A549 (cell line): Measurements from ENCODE around the gene SLC29A2. TPM values are rescaled to one million over a fixed set of nuclear protein-coding genes. Genes with fewer than 3 reads are reported as not detected.
A peak's percentile ranks its signal among the peaks of the same experiment; 100 is the strongest.

Source experiments
- ATAC-seq, 2 experiments: fragments of 200-7000 bp in 1 of 2; fragments of >200 bp in 1 of 2; cut with Nextera tagmentation in 1 of 2; cut with Tn5 transposase in 1 of 2; 3 replicates each; pipeline versions ENCODE4 v1.8.0 to v1.9.1; 2018 to 2020; ENCODE audit warnings: mild to moderate bottlenecking in 1 of 2, moderate library complexity in 1 of 2
- CTCF ChIA-PET: fragments of 300-600 bp; sonication (Branson Sonifier 250); formaldehyde crosslinking; extraction: SDS; loops from one replicate; lab custom pipeline; 2021; ENCODE audit warnings: antibody characterized with exemption, inconsistent platforms; lab: Yijun Ruan, JAX
- POLR2A ChIA-PET: fragments of 350-600 bp; formaldehyde crosslinking; extraction: SDS; loops from one replicate; lab custom pipeline; 2021; ENCODE audit warnings: antibody characterized with exemption, inconsistent platforms; lab: Yijun Ruan, JAX
- DNase-seq, 2 experiments: peaks; one replicate each; pipeline versions ENCODE4 v3.0.0 to v3.0.0-alpha.2; 2011 to 2016; ENCODE audit warnings: low read depth in 1 of 2, low spot score in 1 of 2
- FAIRE-seq: peaks from 2 replicates; lab custom pipeline; 2011; peaks lifted over from hg19 to GRCh38; lab: Jason Lieb, UNC
- H3K27ac ChIP-seq, 2 experiments: fragments of >200 bp; sonication (Bioruptor Twin); formaldehyde crosslinking; 3 replicates each; pipeline ENCODE4 v1.5.1; 2016 to 2017
- H3K4me1 ChIP-seq: fragments of >200 bp; sonication (Bioruptor Twin); formaldehyde crosslinking; 3 replicates; pipeline ENCODE4 v1.6.1; 2016
- H3K4me2 ChIP-seq: fragments of >200 bp; sonication (Bioruptor Twin); formaldehyde crosslinking; 3 replicates; pipeline ENCODE4 v1.6.1; 2016
- H3K4me3 ChIP-seq: fragments of >200 bp; sonication (Bioruptor Twin); formaldehyde crosslinking; 3 replicates; pipeline ENCODE4 v1.5.1; 2016
- H3K9me3 ChIP-seq: fragments of >200 bp; sonication (Bioruptor Twin); formaldehyde crosslinking; 3 replicates; pipeline ENCODE4 v1.6.1; 2016
- BHLHE40 ChIP-seq: IDR thresholded peaks from 2 replicates; pipeline ENCODE4 v1.6.1; 2012; ENCODE audit warnings: low read depth, low read length, inconsistent platforms
- CBX8 ChIP-seq: fragments of 200-600 bp; sonication (generic); IDR thresholded peaks from 2 replicates; pipeline ENCODE4 v1.6.1; 2016
- GATA3 ChIP-seq: IDR thresholded peaks from 2 replicates; pipeline ENCODE4 v1.6.1; 2012; ENCODE audit warnings: borderline replicate concordance
- HOXA7 ChIP-seq: fragments of 250-450 bp; sonication (Bioruptor Pico); IDR thresholded peaks from 2 replicates; pipeline ENCODE4 v1.5.0; 2020; ENCODE audit warnings: mild to moderate bottlenecking, moderate library complexity
- HOXB5 ChIP-seq: fragments of 250-450 bp; sonication (Bioruptor Pico); IDR thresholded peaks from 2 replicates; pipeline ENCODE4 v1.5.0; 2020; ENCODE audit warnings: mild to moderate bottlenecking, moderate library complexity
- JUN ChIP-seq, 2 experiments: fragments of >200 bp; sonication (Bioruptor Twin); formaldehyde crosslinking; IDR thresholded peaks; 2 replicates in 1 of 2; 3 replicates in 1 of 2; pipeline ENCODE4 v1.6.1; 2016 to 2017
- KDM5A ChIP-seq: fragments of 200-600 bp; sonication (generic); IDR thresholded peaks from 2 replicates; pipeline ENCODE4 v1.6.1; 2016; ENCODE audit warnings: antibody characterized with exemption, mild to moderate bottlenecking
- NFE2L2 ChIP-seq: fragments of 150-350 bp; conservative IDR thresholded peaks from 2 replicates; pipeline ENCODE4 v1.6.1; 2014; ENCODE audit warnings: low read length
- NR3C1 ChIP-seq: fragments of >200 bp; sonication (Bioruptor Twin); formaldehyde crosslinking; IDR thresholded peaks from 3 replicates; pipeline ENCODE4 v1.6.1; 2017
- PHF8 ChIP-seq: fragments of 200-600 bp; sonication (generic); IDR thresholded peaks from 2 replicates; pipeline ENCODE4 v1.6.1; 2016; ENCODE audit warnings: low read depth, mild to moderate bottlenecking, antibody characterized with exemption, moderate library complexity, borderline replicate concordance
- POLR2A ChIP-seq: IDR thresholded peaks from 2 replicates; pipeline ENCODE4 v1.6.1; 2012; ENCODE audit warnings: mild to moderate bottlenecking, low read length
- RARB ChIP-seq: fragments of 250-450 bp; sonication (Bioruptor Pico); IDR thresholded peaks from 2 replicates; pipeline ENCODE4 v1.8.0; 2021; ENCODE audit warnings: mild to moderate bottlenecking, moderate library complexity
- RFX5 ChIP-seq: fragments of 450-650 bp; IDR thresholded peaks from 2 replicates; pipeline ENCODE4 v1.7.1; 2014; ENCODE audit warnings: antibody characterized with exemption, mild to moderate bottlenecking, moderate library complexity
- SMC3 ChIP-seq: fragments of >200 bp; sonication (Bioruptor Twin); formaldehyde crosslinking; IDR thresholded peaks from 3 replicates; pipeline ENCODE4 v1.6.1; 2018; ENCODE audit warnings: inconsistent platforms
- TFCP2L1 ChIP-seq: fragments of 250-450 bp; sonication (Bioruptor Pico); IDR thresholded peaks from 2 replicates; pipeline ENCODE4 v1.5.0; 2021; ENCODE audit warnings: mild to moderate bottlenecking
- ZC3H11A ChIP-seq: fragments of 450-650 bp; IDR thresholded peaks from 2 replicates; pipeline ENCODE4 v1.6.1; 2014; ENCODE audit warnings: antibody characterized with exemption, mild to moderate bottlenecking
- ZFP36 ChIP-seq: fragments of 450-650 bp; IDR thresholded peaks from 2 replicates; pipeline ENCODE4 v1.6.1; 2014; ENCODE audit warnings: borderline replicate concordance; ENCODE audit not compliant: partially characterized antibody
- WGBS: methylation state at CpG from one replicate; pipeline ENCODE4 v1.1.6; 2017; ENCODE audit errors: missing lambda C conversion rate; 5-methylcytosine and 5-hydroxymethylcytosine counted together
- polyA plus RNA-seq, 4 experiments: library from polyadenylated mRNA; depleted of rRNA in 3 of 4; stranded (reverse); fragments of >200 nt; fragmentation: RNase III in 1 of 4; extraction: RNeasy Plus Mini Kit Qiagen cat#74134 plus additional on column Dnase treatment in 1 of 4; gene quantifications; 2 replicates in 3 of 4; 3 replicates in 1 of 4; pipeline ENCODE4 v1.2.3, GENCODE V29; 2011 to 2017
- TF ChIP-seq, protein P1 (sequence below): IDR thresholded peaks from 2 replicates; pipeline ENCODE4 v1.6.1; 2012
- TF ChIP-seq, protein P2 (sequence below): fragments of 200-600 bp; sonication (generic); IDR thresholded peaks from 2 replicates; pipeline ENCODE4 v1.6.1; 2016; ENCODE audit warnings: antibody characterized with exemption, mild to moderate bottlenecking, moderate library complexity
- TF ChIP-seq, protein P3 (sequence below): IDR thresholded peaks from 2 replicates; pipeline ENCODE4 v1.6.1; 2012; ENCODE audit warnings: low read depth, borderline replicate concordance
- TF ChIP-seq, protein P4 (sequence below): fragments of >200 bp; sonication (Bioruptor Twin); formaldehyde crosslinking; IDR thresholded peaks from 3 replicates; pipeline ENCODE4 v1.6.1; 2016

Gene SLC29A2
- polyA plus RNA-seq, 2 of the 4 experiments (the other 2 are of a cell fraction) = 2.6 to 7.6 TPM

DNA sequence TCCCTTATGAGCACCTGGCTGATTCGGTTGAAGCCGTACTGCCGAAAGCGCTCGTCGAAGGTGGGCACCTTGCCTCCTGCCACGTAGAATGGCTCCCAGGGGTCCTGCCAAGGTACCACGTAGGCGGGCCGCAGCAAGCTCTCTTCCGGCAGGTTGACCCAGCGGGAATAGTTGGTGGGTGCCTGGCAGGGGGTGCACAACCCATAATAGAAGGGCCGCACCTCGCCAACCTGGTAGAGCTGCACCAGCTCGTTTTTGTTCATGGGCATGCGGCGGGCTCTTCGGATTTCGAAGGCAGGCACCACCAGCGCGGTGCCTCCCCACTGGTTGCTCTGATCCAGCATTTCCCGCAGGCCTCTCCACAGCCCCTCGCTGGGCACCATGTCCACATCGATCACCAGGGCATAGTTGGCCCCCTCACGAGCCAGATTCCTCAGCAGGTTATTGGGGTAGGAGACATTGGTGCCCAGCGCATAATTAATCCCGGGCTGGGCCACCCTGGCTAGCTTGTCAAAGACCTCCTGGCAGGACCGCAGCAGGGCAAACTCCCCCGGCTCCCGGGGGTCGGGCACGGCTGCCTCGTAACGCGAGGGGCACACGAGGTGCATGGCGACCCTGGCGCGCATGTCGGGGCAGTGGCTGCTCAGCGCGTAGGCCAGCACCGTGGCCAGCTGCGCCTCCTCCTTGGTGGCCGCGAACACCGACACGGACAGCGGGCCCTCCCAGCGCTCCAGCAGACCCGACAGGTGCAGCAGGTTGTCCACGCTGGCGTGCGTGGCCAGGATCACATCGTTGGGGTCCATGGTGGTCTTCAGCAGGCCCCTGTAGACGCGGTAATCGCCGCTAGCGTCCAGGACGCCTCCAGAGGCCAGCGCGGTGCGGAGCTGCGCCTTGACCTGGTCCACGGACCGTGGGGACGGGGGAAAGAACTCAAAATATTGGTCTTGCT is 24.8 kb downstream of the SLC29A2 start:
- Histone ChIP-seq H3K4me2 (peak overlapping the region; percentile 77), H3K4me3 (peak overlapping the region; percentile 88), H3K4me1 (peaks cover 39% of the 10 kb centered on the region)
- no peak for DNase-seq
- peak; percentile 1 to 8; a peak in 5 of 6 replicates for ATAC-seq
- POLR2A ChIA-PET = interaction anchor here (0.6 kb wide), 1 partner anchor 18 kb away, joined by 3 read pairs; no protein-coding TSS in a partner anchor
- TF ChIP-seq HOXA7 (CRISPR knock-in tag) = no peak
- TF ChIP-seq, protein P1, sequence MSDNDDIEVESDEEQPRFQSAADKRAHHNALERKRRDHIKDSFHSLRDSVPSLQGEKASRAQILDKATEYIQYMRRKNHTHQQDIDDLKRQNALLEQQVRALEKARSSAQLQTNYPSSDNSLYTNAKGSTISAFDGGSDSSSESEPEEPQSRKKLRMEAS = peak; percentile 21; the same call in 1 of the 2 replicates
- TF ChIP-seq, all 56 proteins: peak for 1
- FAIRE-seq = no peak
- WGBS = 72% methylated on average over 30 of the region's 68 CpGs
- H3K27ac ChIP-seq = peak overlapping the region; percentile 90 to 97
- no peaks in the 10 kb centered on the region for H3K9me3 ChIP-seq
- CTCF ChIA-PET = interaction anchor here (0.6 to 7.9 kb wide), 9 partner anchors 13 to 332 kb away, joined by 3 to 57 read pairs (median 4); partner anchors contain the start of gene RIN1

DNA sequence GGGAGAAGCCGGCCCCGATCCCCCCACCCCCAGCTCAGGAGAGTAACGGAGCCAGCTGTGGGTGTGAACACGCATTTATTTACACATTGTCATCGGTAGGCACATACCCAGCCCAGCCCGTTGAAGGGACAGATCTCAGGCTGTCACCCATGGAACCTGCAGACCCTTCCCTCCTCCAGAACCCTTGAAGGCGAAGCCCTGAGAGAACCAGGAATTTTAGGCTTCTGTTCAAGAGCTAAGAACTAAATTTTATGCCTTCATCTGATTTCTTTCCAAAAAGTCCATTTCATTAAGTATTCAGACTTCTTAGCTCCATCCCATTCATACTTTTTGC is 26.3 kb downstream of the SLC29A2 start:
- Histone ChIP-seq H3K9me3 (no peaks in the 10 kb centered on the region), H3K4me3 (peak overlapping the region; percentile 88), H3K4me1 (peaks cover 32% of the 10 kb centered on the region), H3K27ac (peak overlapping the region; percentile 77 to 93), H3K4me2 (peak overlapping the region; percentile 77)
- ChIA-PET POLR2A (interaction anchor here (1.0 to 2.2 kb wide), 5 partner anchors 9 to 333 kb away, joined by 3 to 12 read pairs (median 4); partner anchors contain the start of genes RIN1 and YIF1A), CTCF (interaction anchor here (1.1 to 7.9 kb wide), 9 partner anchors 11 to 46 kb away, joined by 3 to 57 read pairs (median 10); partner anchors contain the start of gene RIN1)
- WGBS = 3% methylated on average over 5 of the region's 7 CpGs
- FAIRE-seq (no peak), ATAC-seq (peak; percentile 11 to 23; a peak in 4 of 6 replicates), DNase-seq (no peak)
- TF ChIP-seq POLR2A (no peak), PHF8 (no peak), NR3C1 (no peak), HOXB5 (no peak), CBX8 (no peak), SMC3 (no peak), RFX5 (no peak), KDM5A (no peak), RARB (CRISPR knock-in tag) (no peak), ZC3H11A (no peak), ZFP36 (no peak), TFCP2L1 (no peak), NFE2L2 (no peak), JUN (IDR thresholded peaks at IDR 0.05) (no peak), GATA3 (no peak), BHLHE40 (no peak)
- TF ChIP-seq, protein P2, sequence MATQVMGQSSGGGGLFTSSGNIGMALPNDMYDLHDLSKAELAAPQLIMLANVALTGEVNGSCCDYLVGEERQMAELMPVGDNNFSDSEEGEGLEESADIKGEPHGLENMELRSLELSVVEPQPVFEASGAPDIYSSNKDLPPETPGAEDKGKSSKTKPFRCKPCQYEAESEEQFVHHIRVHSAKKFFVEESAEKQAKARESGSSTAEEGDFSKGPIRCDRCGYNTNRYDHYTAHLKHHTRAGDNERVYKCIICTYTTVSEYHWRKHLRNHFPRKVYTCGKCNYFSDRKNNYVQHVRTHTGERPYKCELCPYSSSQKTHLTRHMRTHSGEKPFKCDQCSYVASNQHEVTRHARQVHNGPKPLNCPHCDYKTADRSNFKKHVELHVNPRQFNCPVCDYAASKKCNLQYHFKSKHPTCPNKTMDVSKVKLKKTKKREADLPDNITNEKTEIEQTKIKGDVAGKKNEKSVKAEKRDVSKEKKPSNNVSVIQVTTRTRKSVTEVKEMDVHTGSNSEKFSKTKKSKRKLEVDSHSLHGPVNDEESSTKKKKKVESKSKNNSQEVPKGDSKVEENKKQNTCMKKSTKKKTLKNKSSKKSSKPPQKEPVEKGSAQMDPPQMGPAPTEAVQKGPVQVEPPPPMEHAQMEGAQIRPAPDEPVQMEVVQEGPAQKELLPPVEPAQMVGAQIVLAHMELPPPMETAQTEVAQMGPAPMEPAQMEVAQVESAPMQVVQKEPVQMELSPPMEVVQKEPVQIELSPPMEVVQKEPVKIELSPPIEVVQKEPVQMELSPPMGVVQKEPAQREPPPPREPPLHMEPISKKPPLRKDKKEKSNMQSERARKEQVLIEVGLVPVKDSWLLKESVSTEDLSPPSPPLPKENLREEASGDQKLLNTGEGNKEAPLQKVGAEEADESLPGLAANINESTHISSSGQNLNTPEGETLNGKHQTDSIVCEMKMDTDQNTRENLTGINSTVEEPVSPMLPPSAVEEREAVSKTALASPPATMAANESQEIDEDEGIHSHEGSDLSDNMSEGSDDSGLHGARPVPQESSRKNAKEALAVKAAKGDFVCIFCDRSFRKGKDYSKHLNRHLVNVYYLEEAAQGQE = no peak
- TF ChIP-seq, protein P3, sequence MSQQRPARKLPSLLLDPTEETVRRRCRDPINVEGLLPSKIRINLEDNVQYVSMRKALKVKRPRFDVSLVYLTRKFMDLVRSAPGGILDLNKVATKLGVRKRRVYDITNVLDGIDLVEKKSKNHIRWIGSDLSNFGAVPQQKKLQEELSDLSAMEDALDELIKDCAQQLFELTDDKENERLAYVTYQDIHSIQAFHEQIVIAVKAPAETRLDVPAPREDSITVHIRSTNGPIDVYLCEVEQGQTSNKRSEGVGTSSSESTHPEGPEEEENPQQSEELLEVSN = no peak
- TF ChIP-seq, protein P4, sequence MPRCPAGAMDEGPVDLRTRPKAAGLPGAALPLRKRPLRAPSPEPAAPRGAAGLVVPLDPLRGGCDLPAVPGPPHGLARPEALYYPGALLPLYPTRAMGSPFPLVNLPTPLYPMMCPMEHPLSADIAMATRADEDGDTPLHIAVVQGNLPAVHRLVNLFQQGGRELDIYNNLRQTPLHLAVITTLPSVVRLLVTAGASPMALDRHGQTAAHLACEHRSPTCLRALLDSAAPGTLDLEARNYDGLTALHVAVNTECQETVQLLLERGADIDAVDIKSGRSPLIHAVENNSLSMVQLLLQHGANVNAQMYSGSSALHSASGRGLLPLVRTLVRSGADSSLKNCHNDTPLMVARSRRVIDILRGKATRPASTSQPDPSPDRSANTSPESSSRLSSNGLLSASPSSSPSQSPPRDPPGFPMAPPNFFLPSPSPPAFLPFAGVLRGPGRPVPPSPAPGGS = no peak; the same call in 2 of the 3 replicates
